NT2/D1 (cell line): ENCODE data around the gene FRY.

Source experiments
- DNase-seq: peaks from one replicate; pipeline ENCODE4 v3.0.0-alpha.2; 2011; ENCODE audit warnings: low read depth, low spot score
- H3K27me3 ChIP-seq: 2 replicates; pipeline ENCODE4 v1.6.0; 2011; ENCODE audit warnings: mild to moderate bottlenecking; ENCODE audit not compliant: insufficient read length, insufficient read depth
- H3K36me3 ChIP-seq: 2 replicates; pipeline ENCODE4 v1.6.1; 2011; ENCODE audit warnings: mild to moderate bottlenecking, low read length, mixed read lengths; ENCODE audit not compliant: insufficient read depth, insufficient read length
- H3K4me1 ChIP-seq: 2 replicates; pipeline ENCODE4 v1.5.1; 2011; ENCODE audit not compliant: insufficient read depth, insufficient read length
- H3K4me3 ChIP-seq: 2 replicates; pipeline ENCODE4 v1.5.1; 2011; ENCODE audit warnings: low read depth; ENCODE audit not compliant: insufficient read length
- H3K9ac ChIP-seq: 2 replicates; pipeline ENCODE4 v1.6.0; 2011; ENCODE audit warnings: low read depth; ENCODE audit not compliant: insufficient read length
- H3K9me3 ChIP-seq: 2 replicates; pipeline ENCODE4 v1.5.1; 2011; ENCODE audit warnings: mild to moderate bottlenecking, low read length; ENCODE audit not compliant: insufficient read depth
- SUZ12 ChIP-seq: IDR thresholded peaks from 2 replicates; pipeline ENCODE4 v1.6.1; 2011; ENCODE audit not compliant: insufficient read length, insufficient read depth; ENCODE audit errors: extremely low read depth
- YY1 ChIP-seq: IDR thresholded peaks from 2 replicates; pipeline ENCODE4 v1.6.1; 2011; ENCODE audit not compliant: insufficient read length, insufficient read depth
- ZNF274 ChIP-seq: IDR thresholded peaks from 2 replicates; pipeline ENCODE4 v1.6.1; 2011; ENCODE audit warnings: mild to moderate bottlenecking, low read depth, low read length

Gene FRY

GRCh38 chr13:32191452-32191998, 160.0 kb downstream of the FRY start:
- H3K4me1 ChIP-seq = no peaks in the 10 kb centered on the region
- no peak overlapping the region for H3K4me3 ChIP-seq
- no peaks in the 10 kb centered on the region for H3K27me3 ChIP-seq
- peak; percentile 0 for DNase-seq
- no peak overlapping the region for H3K9ac ChIP-seq
- no peak for TF ChIP-seq SUZ12
- H3K9me3 ChIP-seq = no peaks in the 10 kb centered on the region
- H3K36me3 ChIP-seq = no peaks in the 10 kb centered on the region

- H3K9ac ChIP-seq = no peak overlapping the region
- H3K27me3 ChIP-seq = no peaks in the 10 kb centered on the region
- no peaks in the 10 kb centered on the region for H3K36me3 ChIP-seq
Measured at GRCh38 chr13:32195713-32196112, 164.1 kb downstream of the FRY start.

GRCh38 chr13:32199168-32199567, 167.6 kb downstream of the FRY start:
- H3K9me3 ChIP-seq = no peaks in the 10 kb centered on the region
- no peak overlapping the region for H3K4me3 ChIP-seq
- no peaks in the 10 kb centered on the region for H3K4me1 ChIP-seq
- DNase-seq = no peak
- TF ChIP-seq YY1 (no peak), SUZ12 (no peak), ZNF274 (no peak)
- no peaks in the 10 kb centered on the region for H3K27me3 ChIP-seq
- no peaks in the 10 kb centered on the region for H3K36me3 ChIP-seq
- no peak overlapping the region for H3K9ac ChIP-seq

More at GRCh38 chr13:32195713-32196112, 164.1 kb downstream of the FRY start:
- H3K4me3 ChIP-seq = no peak overlapping the region
- H3K4me1 ChIP-seq = no peaks in the 10 kb centered on the region
- no peaks in the 10 kb centered on the region for H3K9me3 ChIP-seq
- DNase-seq = no peak
- TF ChIP-seq ZNF274 (no peak), YY1 (no peak), SUZ12 (no peak)

GRCh38 chr13:32200741-32201140, 169.2 kb downstream of the FRY start:
- Histone ChIP-seq H3K4me3 (no peak overlapping the region), H3K9ac (no peak overlapping the region), H3K27me3 (no peaks in the 10 kb centered on the region), H3K36me3 (no peaks in the 10 kb centered on the region), H3K9me3 (no peaks in the 10 kb centered on the region), H3K4me1 (no peaks in the 10 kb centered on the region)
- TF ChIP-seq SUZ12 (no peak), YY1 (no peak), ZNF274 (no peak)
- DNase-seq = no peak

DNA sequence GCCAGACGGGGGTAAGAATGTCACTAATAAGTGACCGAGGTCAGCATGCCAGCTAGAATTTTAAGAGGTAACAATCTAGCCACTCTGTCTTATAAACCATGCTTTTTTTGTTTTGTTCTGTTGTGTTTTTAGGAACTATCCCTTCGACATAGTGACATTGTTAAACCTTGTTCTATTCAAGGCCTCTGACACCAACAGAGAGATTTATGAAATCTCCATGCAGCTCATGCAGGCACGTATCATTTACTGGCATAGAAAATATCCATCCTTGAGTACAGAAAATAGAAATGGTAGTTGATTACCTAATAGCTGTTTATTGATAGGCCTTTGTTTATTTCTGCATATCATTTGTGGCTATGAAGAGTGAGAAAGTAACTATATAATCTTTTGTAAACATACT, 170.2 kb downstream of the FRY start:
- no peaks in the 10 kb centered on the region for H3K36me3 ChIP-seq

GRCh38 chr13:32202268-32202667, 170.7 kb downstream of the FRY start:
- H3K4me3 ChIP-seq = no peak overlapping the region

More for the DNA sequence above, 170.2 kb downstream of the FRY start:
- Histone ChIP-seq H3K27me3 (no peaks in the 10 kb centered on the region), H3K4me3 (no peak overlapping the region), H3K4me1 (no peaks in the 10 kb centered on the region), H3K9ac (no peak overlapping the region), H3K9me3 (no peaks in the 10 kb centered on the region)
- DNase-seq = no peak
- no peak for TF ChIP-seq ZNF274
- TF ChIP-seq YY1 = no peak
- no peak for TF ChIP-seq SUZ12

DNA sequence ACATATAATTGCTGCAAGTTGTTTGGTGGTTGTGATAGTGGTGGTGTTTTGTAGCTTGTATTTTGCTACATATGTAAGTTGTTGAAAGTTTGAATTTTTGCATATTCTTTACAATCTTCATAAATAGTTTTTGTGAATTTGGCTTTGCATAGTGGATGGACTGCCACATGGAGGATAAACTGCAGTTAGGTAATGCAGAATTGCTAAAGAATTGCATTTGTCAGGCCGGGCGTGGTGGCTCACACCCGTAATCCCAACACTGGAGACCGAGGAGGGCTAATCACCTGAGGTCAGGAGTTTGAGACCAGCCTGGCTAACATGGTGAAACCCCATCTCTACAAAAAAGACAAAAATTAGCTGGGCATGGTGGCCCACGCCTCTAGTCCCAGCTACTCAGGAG, 171.6 kb downstream of the FRY start:
- H3K36me3 ChIP-seq = no peaks in the 10 kb centered on the region
- no peaks in the 10 kb centered on the region for H3K4me1 ChIP-seq
- H3K4me3 ChIP-seq = no peak overlapping the region
- H3K9me3 ChIP-seq = no peaks in the 10 kb centered on the region
- H3K9ac ChIP-seq = no peak overlapping the region
- TF ChIP-seq ZNF274 = no peak
- TF ChIP-seq SUZ12 = no peak
- TF ChIP-seq YY1 = no peak
- H3K27me3 ChIP-seq = no peaks in the 10 kb centered on the region
- DNase-seq = no peak

More at GRCh38 chr13:32202268-32202667, 170.7 kb downstream of the FRY start:
- Histone ChIP-seq H3K9ac (no peak overlapping the region), H3K27me3 (no peaks in the 10 kb centered on the region), H3K36me3 (no peaks in the 10 kb centered on the region), H3K9me3 (no peaks in the 10 kb centered on the region), H3K4me1 (no peaks in the 10 kb centered on the region)
- no peak for TF ChIP-seq SUZ12
- no peak for TF ChIP-seq YY1
- TF ChIP-seq ZNF274 = no peak
- no peak for DNase-seq
